MCF 10A (cell line): ENCODE results near the gene TNP2. TPM values are rescaled to one million over a fixed set of nuclear protein-coding genes. Genes with fewer than 3 reads are reported as not detected.
A peak's percentile ranks its signal among the peaks of the same experiment; 100 is the strongest.

ENCODE experiments used
- BruUV-seq: library from RNA; stranded (reverse); fragments of 400-500 nt; replicated peaks from 2 replicates; lab custom pipeline; 2021; lab: Mats Ljungman, UMichigan
- CTCF ChIA-PET: fragments of 300-600 bp; sonication (Branson Sonifier 250); formaldehyde crosslinking; extraction: SDS; loops from one replicate; lab custom pipeline; 2021; ENCODE audit warnings: antibody characterized with exemption, inconsistent platforms; lab: Yijun Ruan, JAX
- POLR2A ChIA-PET: fragments of 300-600, 350-650 bp; sonication (Branson Sonifier 250); formaldehyde crosslinking; extraction: SDS; loops from one replicate; lab custom pipeline; 2020; ENCODE audit warnings: antibody characterized with exemption, inconsistent platforms; lab: Yijun Ruan, JAX
- DNase-seq: peaks from one replicate; pipeline ENCODE4 v3.0.0-alpha.2; 2018; ENCODE audit not compliant: unreplicated experiment
- H3K27ac Mint-ChIP-seq: one replicate; pipeline ENCODE4 v1.8.0; 2022; ENCODE audit warnings: mild to moderate bottlenecking, low read depth, mixed read lengths; ENCODE audit not compliant: unreplicated experiment
- H3K27me3 Mint-ChIP-seq: one replicate; pipeline ENCODE4 v1.8.0; 2022; ENCODE audit warnings: mixed read lengths; ENCODE audit not compliant: insufficient read depth, unreplicated experiment
- H3K36me3 Mint-ChIP-seq: one replicate; pipeline ENCODE4 v1.8.0; 2022; ENCODE audit warnings: mild to moderate bottlenecking, moderate library complexity, mixed read lengths; ENCODE audit not compliant: insufficient read depth, unreplicated experiment
- H3K4me1 Mint-ChIP-seq: one replicate; pipeline ENCODE4 v1.8.0; 2022; ENCODE audit warnings: mixed read lengths; ENCODE audit not compliant: insufficient read depth, unreplicated experiment
- H3K4me3 Mint-ChIP-seq: one replicate; pipeline ENCODE4 v1.8.0; 2022; ENCODE audit warnings: mild to moderate bottlenecking, moderate library complexity, mixed read lengths; ENCODE audit not compliant: unreplicated experiment
- H3K9me3 Mint-ChIP-seq: one replicate; pipeline ENCODE4 v1.8.0; 2022; ENCODE audit warnings: mixed read lengths; ENCODE audit not compliant: unreplicated experiment
- intact Hi-C: fragments of 100-400 bp; cut with micrococcal nuclease; formaldehyde crosslinking; loops from 2 replicates; pipeline ENCODE4 v1.14.1; 2022
- total RNA-seq: library from RNA; stranded (reverse); gene quantifications from 2 replicates; pipeline ENCODE4 v1.2.3, GENCODE V29; 2022
- TF ChIP-seq, protein P1 (sequence below): fragments of 200-600 bp; IDR thresholded peaks from one replicate; pipeline ENCODE4 v1.8.0; 2022; ENCODE audit warnings: antibody characterized with exemption, mild to moderate bottlenecking; ENCODE audit not compliant: unreplicated experiment

Gene TNP2
- total RNA-seq, 1 experiment from 2014 or later: not detected

GRCh38 chr16:11256661-11257130, 12.4 kb downstream of the TNP2 start:
- intact Hi-C loops: loop anchor here (1.0 to 10.0 kb wide), 6 partner anchors 54 to 285 kb away; no protein-coding TSS in a partner anchor
- peak; percentile 46 for DNase-seq
- peaks cover 8% of the 10 kb centered on the region for H3K4me1 Mint-ChIP-seq
- no TSS peak for BruUV-seq
- peak overlapping the region; percentile 98 for H3K27ac Mint-ChIP-seq
- TF ChIP-seq, protein P1, sequence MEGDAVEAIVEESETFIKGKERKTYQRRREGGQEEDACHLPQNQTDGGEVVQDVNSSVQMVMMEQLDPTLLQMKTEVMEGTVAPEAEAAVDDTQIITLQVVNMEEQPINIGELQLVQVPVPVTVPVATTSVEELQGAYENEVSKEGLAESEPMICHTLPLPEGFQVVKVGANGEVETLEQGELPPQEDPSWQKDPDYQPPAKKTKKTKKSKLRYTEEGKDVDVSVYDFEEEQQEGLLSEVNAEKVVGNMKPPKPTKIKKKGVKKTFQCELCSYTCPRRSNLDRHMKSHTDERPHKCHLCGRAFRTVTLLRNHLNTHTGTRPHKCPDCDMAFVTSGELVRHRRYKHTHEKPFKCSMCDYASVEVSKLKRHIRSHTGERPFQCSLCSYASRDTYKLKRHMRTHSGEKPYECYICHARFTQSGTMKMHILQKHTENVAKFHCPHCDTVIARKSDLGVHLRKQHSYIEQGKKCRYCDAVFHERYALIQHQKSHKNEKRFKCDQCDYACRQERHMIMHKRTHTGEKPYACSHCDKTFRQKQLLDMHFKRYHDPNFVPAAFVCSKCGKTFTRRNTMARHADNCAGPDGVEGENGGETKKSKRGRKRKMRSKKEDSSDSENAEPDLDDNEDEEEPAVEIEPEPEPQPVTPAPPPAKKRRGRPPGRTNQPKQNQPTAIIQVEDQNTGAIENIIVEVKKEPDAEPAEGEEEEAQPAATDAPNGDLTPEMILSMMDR: no peak
- no peaks in the 10 kb centered on the region for H3K9me3 Mint-ChIP-seq
- H3K4me3 Mint-ChIP-seq: peak overlapping the region; percentile 97
- peaks cover 16% of the 10 kb centered on the region for H3K36me3 Mint-ChIP-seq
- POLR2A ChIA-PET: interaction anchor here (0.6 to 3.2 kb wide), 22 partner anchors 12 to 551 kb away, joined by 3 to 26 read pairs (median 5); partner anchors contain the start of genes CLEC16A and TNP2
- CTCF ChIA-PET: interaction anchor here (0.6 to 11.0 kb wide), 26 partner anchors 8 to 1205 kb away, joined by 3 to 342 read pairs (median 5); no protein-coding TSS in a partner anchor
- no peaks in the 10 kb centered on the region for H3K27me3 Mint-ChIP-seq

DNA sequence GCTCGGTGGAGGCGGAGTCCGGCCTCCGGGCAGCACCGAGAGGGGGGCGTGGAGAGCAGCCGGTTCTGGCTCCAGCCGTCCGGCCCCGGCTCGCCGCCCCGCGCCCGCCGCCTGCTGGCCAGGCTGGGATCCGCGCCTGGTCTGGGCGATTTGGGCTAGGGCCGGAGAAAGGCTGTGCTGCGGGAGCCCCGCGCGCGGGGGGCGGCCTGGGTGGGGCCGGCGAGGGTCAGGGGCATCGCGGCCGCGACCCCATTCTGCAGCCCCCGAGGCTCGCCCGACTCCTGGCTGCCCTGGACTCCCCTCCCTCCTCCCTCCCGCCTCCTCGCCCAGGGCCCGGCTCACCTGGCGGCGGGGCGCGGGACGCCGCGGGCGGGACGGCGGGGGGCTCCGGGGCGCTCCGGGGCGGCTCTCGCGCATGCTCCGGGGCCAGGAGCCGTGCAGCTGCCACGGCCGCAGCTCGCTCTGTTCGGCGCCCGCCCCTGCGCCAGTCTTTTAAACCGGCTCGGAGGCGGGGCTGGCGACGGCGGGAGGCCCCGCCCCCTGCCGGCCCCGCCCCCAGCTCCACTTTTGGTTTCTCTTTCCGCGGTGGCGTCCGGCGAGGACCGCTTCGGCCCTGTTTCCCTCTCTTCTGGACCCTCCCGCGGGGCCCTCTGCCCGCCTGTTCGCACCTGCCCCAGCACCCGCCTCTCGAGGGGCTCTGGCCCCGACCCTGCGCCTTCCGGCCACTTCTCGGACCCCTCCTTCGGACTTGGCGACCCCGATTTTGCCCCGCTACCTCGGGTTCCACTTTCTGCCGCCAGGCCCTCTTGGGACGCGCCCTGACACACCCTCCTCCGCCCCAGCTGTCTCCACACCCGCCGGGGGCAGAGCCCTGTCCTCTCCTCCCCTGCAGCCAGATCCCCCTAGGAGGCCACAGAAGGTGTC, 13.1 kb downstream of the TNP2 start, which contains the start of gene SOCS1:
TSS of gene SOCS1 (minus strand) at position 468 of the 924 bp plus-strand sequence. CDS start 726 bp downstream, outside the sequence.
- no TSS peak for BruUV-seq
- POLR2A ChIA-PET: interaction anchor here (0.6 to 3.2 kb wide), 30 partner anchors 12 to 552 kb away, joined by 3 to 26 read pairs (median 4); partner anchors contain the start of genes CLEC16A and TNP2
- no peaks in the 10 kb centered on the region for H3K27me3 Mint-ChIP-seq
- peaks cover 8% of the 10 kb centered on the region for H3K4me1 Mint-ChIP-seq
- peaks cover 16% of the 10 kb centered on the region for H3K36me3 Mint-ChIP-seq
- H3K4me3 Mint-ChIP-seq: peak within 1 kb of the TSS; percentile 97
- TF ChIP-seq, protein P1: peak; percentile 95
- peak within 1 kb of the TSS; percentile 98 for H3K27ac Mint-ChIP-seq
- H3K9me3 Mint-ChIP-seq: no peaks in the 10 kb centered on the region
- intact Hi-C loops: loop anchor here (2.0 to 10.0 kb wide), 5 partner anchors 54 to 154 kb away; no protein-coding TSS in a partner anchor
- CTCF ChIA-PET: interaction anchor here (0.5 to 11.0 kb wide), 57 partner anchors 9 to 1186 kb away, joined by 3 to 342 read pairs (median 4); no protein-coding TSS in a partner anchor
- DNase-seq: peak; percentile 80

- no peaks in the 10 kb centered on the region for H3K27me3 Mint-ChIP-seq
- no peak overlapping the region for H3K27ac Mint-ChIP-seq
- CTCF ChIA-PET: interaction anchor here (0.5 to 11.0 kb wide), 49 partner anchors 8 to 937 kb away, joined by 3 to 342 read pairs (median 4); no protein-coding TSS in a partner anchor
Observed at GRCh38 chr16:11254913-11255736, 14.0 kb downstream of the TNP2 start.

More at GRCh38 chr16:11254913-11255736, 14.0 kb downstream of the TNP2 start:
- POLR2A ChIA-PET: interaction anchor here (0.7 to 3.2 kb wide), 16 partner anchors 100 to 311 kb away, joined by 3 to 26 read pairs (median 4); no protein-coding TSS in a partner anchor
- peaks cover 8% of the 10 kb centered on the region for H3K4me1 Mint-ChIP-seq
- no peak for DNase-seq
- TF ChIP-seq, protein P1: no peak
- H3K9me3 Mint-ChIP-seq: no peaks in the 10 kb centered on the region
- peaks cover 16% of the 10 kb centered on the region for H3K36me3 Mint-ChIP-seq
- H3K4me3 Mint-ChIP-seq: peak overlapping the region; percentile 97
- BruUV-seq: no TSS peak
- intact Hi-C loops: loop anchor here (5.0 to 10.0 kb wide), 4 partner anchors 53 to 153 kb away; no protein-coding TSS in a partner anchor
